K562 (cell line): ENCODE measurements around the gene ADGRB3. TPM values are rescaled to one million over a fixed set of nuclear protein-coding genes. Genes with fewer than 3 reads are reported as not detected.

Experiments
- ATAC-seq: fragments of 200-7000 bp; cut with Tn5 transposase; 3 replicates; pipeline ENCODE4 v1.9.1; 2020; ENCODE audit warnings: moderate library complexity
- BruUV-seq: library from RNA; stranded (reverse); fragments of 400-500 nt; replicated peaks from 2 replicates; lab custom pipeline; 2021; lab: Mats Ljungman, UMichigan
- CTCF ChIA-PET: fragments of 300-600 bp; formaldehyde crosslinking; extraction: SDS; loops from one replicate; lab custom pipeline; 2021; ENCODE audit warnings: low intra/inter-chr PET ratio; lab: Yijun Ruan, JAX
- POLR2A ChIA-PET: fragments of 300-600, 350-650 bp; sonication (Branson Sonifier 250); formaldehyde crosslinking; extraction: SDS; loops from one replicate; lab custom pipeline; 2021; ENCODE audit warnings: antibody characterized with exemption, inconsistent platforms; lab: Yijun Ruan, JAX
- DNase-seq, 4 experiments: peaks; one replicate each; pipeline versions ENCODE4 v3.0.0 to v3.0.0-alpha.2; 2011 to 2018; ENCODE audit warnings: low spot score in 3 of 4, mixed read lengths in 3 of 4; ENCODE audit errors: extremely low read depth in 1 of 4
- FAIRE-seq: peaks from 2 replicates; lab custom pipeline; 2011; peaks lifted over from hg19 to GRCh38; lab: Jason Lieb, UNC
- H2AFZ ChIP-seq: 2 replicates; pipeline ENCODE4 v1.6.0; 2011; ENCODE audit warnings: low read depth, low read length, control low read depth, inconsistent platforms
- H3K27ac ChIP-seq: fragments of 200-600 bp; 3 replicates; pipeline ENCODE4 v1.8.0; 2011; ENCODE audit warnings: low read depth, mild to moderate bottlenecking, control low read depth, inconsistent platforms, low read length, moderate library complexity, mixed read lengths; ENCODE audit errors: extremely low read depth
- H3K27me3 ChIP-seq, 2 experiments: fragments of 300-600 bp in 1 of 2; 2 replicates in 1 of 2; 3 replicates in 1 of 2; pipeline versions ENCODE4 v1.6.0 to v1.8.0; 2011; ENCODE audit warnings: inconsistent platforms in 2 of 2, low read length in 2 of 2, mild to moderate bottlenecking in 1 of 2, mixed read lengths in 1 of 2, moderate library complexity in 1 of 2; ENCODE audit not compliant: control insufficient read depth in 2 of 2, insufficient read depth in 2 of 2
- H3K36me3 ChIP-seq: fragments of 300-600 bp; 3 replicates; pipeline ENCODE4 v1.8.0; 2011; ENCODE audit warnings: mild to moderate bottlenecking, low read length, inconsistent platforms; ENCODE audit not compliant: control insufficient read depth, insufficient read depth
- H3K4me1 ChIP-seq, 2 experiments: fragments of 200-600 bp in 1 of 2; replicated peaks in 1 of 2; 2 replicates in 1 of 2; 3 replicates in 1 of 2; pipeline versions ENCODE4 v1.5.1 to v1.8.0; 2011; ENCODE audit warnings: inconsistent platforms in 2 of 2, low read length in 2 of 2, mild to moderate bottlenecking in 1 of 2, mixed read lengths in 1 of 2, moderate library complexity in 1 of 2; ENCODE audit not compliant: control insufficient read depth in 2 of 2, insufficient read depth in 2 of 2
- H3K4me2 ChIP-seq: 2 replicates; pipeline ENCODE4 v1.6.1; 2011; ENCODE audit warnings: low read length, control low read depth, inconsistent platforms, mixed read lengths; ENCODE audit not compliant: insufficient read depth
- H3K4me3 ChIP-seq: fragments of 200-600 bp; sonication (generic), shearing (Covaris generic); 2 replicates; pipeline ENCODE4 v1.5.1; 2016; ENCODE audit warnings: control low read depth, inconsistent platforms
- H3K79me2 ChIP-seq: fragments of 200-600 bp; 3 replicates; pipeline ENCODE4 v1.8.0; 2011; ENCODE audit warnings: low read length, inconsistent platforms; ENCODE audit not compliant: control insufficient read depth, insufficient read depth
- H3K9ac ChIP-seq, 2 experiments: 2 replicates each; pipeline versions ENCODE4 v1.6.0 to v1.6.1; 2011; ENCODE audit warnings: low read depth in 2 of 2, low read length in 2 of 2, control low read depth in 1 of 2, inconsistent platforms in 1 of 2, mild to moderate bottlenecking in 1 of 2, mixed read lengths in 1 of 2; ENCODE audit not compliant: insufficient read depth in 1 of 2
- H3K9me1 ChIP-seq: one replicate; pipeline ENCODE4 v1.6.0; 2011; ENCODE audit warnings: inconsistent platforms, mild to moderate bottlenecking, low read length, moderate library complexity; ENCODE audit not compliant: control insufficient read depth, insufficient read depth
- H3K9me3 ChIP-seq: replicated peaks from 2 replicates; pipeline ENCODE4 v1.5.1; 2011; ENCODE audit warnings: low read depth, low read length, inconsistent platforms; ENCODE audit not compliant: control insufficient read depth, insufficient read depth
- H4K20me1 ChIP-seq: replicated peaks from 2 replicates; pipeline ENCODE4 v1.6.1; 2011; ENCODE audit warnings: low read length, inconsistent platforms, mixed read lengths; ENCODE audit not compliant: control insufficient read depth, insufficient read depth
- SMARCA5 ChIP-seq: fragments of 450-650 bp; IDR thresholded peaks from 2 replicates; pipeline ENCODE4 v1.6.1; 2016
- ZNF696 ChIP-seq: fragments of 250-450 bp; sonication (Bioruptor Pico); conservative IDR thresholded peaks from 2 replicates; pipeline ENCODE4 v1.4.0; 2020; ENCODE audit warnings: mild to moderate bottlenecking, moderate library complexity
- WGBS: fragments of 100-300 bp; shearing (Covaris generic); methylation state at CpG from one replicate; pipeline ENCODE4 v1.1.6; 2016; ENCODE audit warnings: low coverage, mixed read lengths; ENCODE audit not compliant: insufficient coverage; ENCODE audit errors: missing lambda C conversion rate; 5-methylcytosine and 5-hydroxymethylcytosine counted together
- in situ Hi-C: fragments of 300-500 bp; cut with MboI; formaldehyde crosslinking; loops from 4 replicates; pipeline ENCODE4 v1.15.0; 2018; ENCODE audit warnings: inconsistent platforms, mixed read lengths
- intact Hi-C: fragments of 100-400 bp; cut with micrococcal nuclease; formaldehyde crosslinking; loops from 2 replicates; pipeline ENCODE4 v1.14.2; 2022
- polyA plus RNA-seq, 8 experiments: library from polyadenylated mRNA; depleted of rRNA in 4 of 8; stranded (reverse) in 5 of 8; unstranded in 3 of 8; fragments of >200 nt; fragmentation: Nextera tagmentation in 2 of 8; fragmentation: Illumina TruSeq in 1 of 8; extraction: Ambion mirVana in 2 of 8; extraction: Trizol in 1 of 8; gene quantifications; 2 replicates each; pipeline versions ENCODE4 v1.2.1 to v1.2.3, GENCODE V29; 2011 to 2014; ENCODE audit warnings: inconsistent platforms in 1 of 8, missing spikeins in 1 of 8
- total RNA-seq, 7 experiments: library from RNA; depleted of rRNA in 6 of 7; stranded (reverse); fragments of >200 nt in 6 of 7; fragmentation: Illumina TruSeq in 2 of 7; extraction: Trizol in 2 of 7; gene quantifications; 2 replicates each; pipeline versions ENCODE4 v1.2.1 to v1.2.3, GENCODE V29; 2011 to 2021; ENCODE audit warnings: low replicate concordance in 1 of 7
- TF ChIP-seq, protein P1 (sequence below): fragments of 200-600 bp; sonication (generic); IDR thresholded peaks from one replicate; pipeline ENCODE4 v1.6.1; 2012; ENCODE audit warnings: mild to moderate bottlenecking, low read depth, low read length, inconsistent platforms

The ADGRB3 gene
- total and polyA plus RNA-seq, 9 of the 15 experiments (the other 6 are each of a cell fraction or from before 2014, with no cell fraction given) = 0.90 to 7.8 (median 2.4) TPM

DNA sequence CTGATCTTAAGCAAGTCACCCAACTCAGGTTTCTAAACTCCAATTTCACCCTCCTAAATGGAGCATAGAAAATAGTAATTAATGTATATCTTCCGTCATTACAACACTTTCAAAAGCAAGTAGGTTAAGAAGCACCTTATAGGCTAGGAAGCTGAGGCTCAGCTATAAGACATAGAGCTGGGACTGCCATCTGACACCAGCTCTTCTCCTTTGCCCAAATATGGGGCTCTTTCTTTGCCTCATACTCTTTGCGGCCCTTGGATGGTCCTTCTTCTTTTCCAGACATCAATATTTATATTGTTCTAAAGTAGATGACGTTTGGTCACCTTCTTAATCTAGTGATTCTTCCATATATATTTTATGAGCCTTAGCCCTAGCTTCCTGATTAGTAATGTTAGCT, 748.5 kb downstream of the ADGRB3 start:
- ATAC-seq = no peak
- TF ChIP-seq SMARCA5 (no peak), ZNF696 (CRISPR knock-in tag) (no peak)
- TF ChIP-seq, protein P1, sequence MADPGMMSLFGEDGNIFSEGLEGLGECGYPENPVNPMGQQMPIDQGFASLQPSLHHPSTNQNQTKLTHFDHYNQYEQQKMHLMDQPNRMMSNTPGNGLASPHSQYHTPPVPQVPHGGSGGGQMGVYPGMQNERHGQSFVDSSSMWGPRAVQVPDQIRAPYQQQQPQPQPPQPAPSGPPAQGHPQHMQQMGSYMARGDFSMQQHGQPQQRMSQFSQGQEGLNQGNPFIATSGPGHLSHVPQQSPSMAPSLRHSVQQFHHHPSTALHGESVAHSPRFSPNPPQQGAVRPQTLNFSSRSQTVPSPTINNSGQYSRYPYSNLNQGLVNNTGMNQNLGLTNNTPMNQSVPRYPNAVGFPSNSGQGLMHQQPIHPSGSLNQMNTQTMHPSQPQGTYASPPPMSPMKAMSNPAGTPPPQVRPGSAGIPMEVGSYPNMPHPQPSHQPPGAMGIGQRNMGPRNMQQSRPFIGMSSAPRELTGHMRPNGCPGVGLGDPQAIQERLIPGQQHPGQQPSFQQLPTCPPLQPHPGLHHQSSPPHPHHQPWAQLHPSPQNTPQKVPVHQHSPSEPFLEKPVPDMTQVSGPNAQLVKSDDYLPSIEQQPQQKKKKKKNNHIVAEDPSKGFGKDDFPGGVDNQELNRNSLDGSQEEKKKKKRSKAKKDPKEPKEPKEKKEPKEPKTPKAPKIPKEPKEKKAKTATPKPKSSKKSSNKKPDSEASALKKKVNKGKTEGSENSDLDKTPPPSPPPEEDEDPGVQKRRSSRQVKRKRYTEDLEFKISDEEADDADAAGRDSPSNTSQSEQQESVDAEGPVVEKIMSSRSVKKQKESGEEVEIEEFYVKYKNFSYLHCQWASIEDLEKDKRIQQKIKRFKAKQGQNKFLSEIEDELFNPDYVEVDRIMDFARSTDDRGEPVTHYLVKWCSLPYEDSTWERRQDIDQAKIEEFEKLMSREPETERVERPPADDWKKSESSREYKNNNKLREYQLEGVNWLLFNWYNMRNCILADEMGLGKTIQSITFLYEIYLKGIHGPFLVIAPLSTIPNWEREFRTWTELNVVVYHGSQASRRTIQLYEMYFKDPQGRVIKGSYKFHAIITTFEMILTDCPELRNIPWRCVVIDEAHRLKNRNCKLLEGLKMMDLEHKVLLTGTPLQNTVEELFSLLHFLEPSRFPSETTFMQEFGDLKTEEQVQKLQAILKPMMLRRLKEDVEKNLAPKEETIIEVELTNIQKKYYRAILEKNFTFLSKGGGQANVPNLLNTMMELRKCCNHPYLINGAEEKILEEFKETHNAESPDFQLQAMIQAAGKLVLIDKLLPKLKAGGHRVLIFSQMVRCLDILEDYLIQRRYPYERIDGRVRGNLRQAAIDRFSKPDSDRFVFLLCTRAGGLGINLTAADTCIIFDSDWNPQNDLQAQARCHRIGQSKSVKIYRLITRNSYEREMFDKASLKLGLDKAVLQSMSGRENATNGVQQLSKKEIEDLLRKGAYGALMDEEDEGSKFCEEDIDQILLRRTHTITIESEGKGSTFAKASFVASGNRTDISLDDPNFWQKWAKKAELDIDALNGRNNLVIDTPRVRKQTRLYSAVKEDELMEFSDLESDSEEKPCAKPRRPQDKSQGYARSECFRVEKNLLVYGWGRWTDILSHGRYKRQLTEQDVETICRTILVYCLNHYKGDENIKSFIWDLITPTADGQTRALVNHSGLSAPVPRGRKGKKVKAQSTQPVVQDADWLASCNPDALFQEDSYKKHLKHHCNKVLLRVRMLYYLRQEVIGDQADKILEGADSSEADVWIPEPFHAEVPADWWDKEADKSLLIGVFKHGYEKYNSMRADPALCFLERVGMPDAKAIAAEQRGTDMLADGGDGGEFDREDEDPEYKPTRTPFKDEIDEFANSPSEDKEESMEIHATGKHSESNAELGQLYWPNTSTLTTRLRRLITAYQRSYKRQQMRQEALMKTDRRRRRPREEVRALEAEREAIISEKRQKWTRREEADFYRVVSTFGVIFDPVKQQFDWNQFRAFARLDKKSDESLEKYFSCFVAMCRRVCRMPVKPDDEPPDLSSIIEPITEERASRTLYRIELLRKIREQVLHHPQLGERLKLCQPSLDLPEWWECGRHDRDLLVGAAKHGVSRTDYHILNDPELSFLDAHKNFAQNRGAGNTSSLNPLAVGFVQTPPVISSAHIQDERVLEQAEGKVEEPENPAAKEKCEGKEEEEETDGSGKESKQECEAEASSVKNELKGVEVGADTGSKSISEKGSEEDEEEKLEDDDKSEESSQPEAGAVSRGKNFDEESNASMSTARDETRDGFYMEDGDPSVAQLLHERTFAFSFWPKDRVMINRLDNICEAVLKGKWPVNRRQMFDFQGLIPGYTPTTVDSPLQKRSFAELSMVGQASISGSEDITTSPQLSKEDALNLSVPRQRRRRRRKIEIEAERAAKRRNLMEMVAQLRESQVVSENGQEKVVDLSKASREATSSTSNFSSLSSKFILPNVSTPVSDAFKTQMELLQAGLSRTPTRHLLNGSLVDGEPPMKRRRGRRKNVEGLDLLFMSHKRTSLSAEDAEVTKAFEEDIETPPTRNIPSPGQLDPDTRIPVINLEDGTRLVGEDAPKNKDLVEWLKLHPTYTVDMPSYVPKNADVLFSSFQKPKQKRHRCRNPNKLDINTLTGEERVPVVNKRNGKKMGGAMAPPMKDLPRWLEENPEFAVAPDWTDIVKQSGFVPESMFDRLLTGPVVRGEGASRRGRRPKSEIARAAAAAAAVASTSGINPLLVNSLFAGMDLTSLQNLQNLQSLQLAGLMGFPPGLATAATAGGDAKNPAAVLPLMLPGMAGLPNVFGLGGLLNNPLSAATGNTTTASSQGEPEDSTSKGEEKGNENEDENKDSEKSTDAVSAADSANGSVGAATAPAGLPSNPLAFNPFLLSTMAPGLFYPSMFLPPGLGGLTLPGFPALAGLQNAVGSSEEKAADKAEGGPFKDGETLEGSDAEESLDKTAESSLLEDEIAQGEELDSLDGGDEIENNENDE = no peak
- TF ChIP-seq, all 486 proteins: peak for 0
- Histone ChIP-seq H3K4me2 (no peak overlapping the region), H3K9ac (no peak overlapping the region), H3K79me2 (no peaks in the 10 kb centered on the region), H3K4me1 (no peaks in the 10 kb centered on the region), H3K27me3 (no peaks in the 10 kb centered on the region), H4K20me1 (no peaks in the 10 kb centered on the region), H2AFZ (no peak overlapping the region), H3K36me3 (no peaks in the 10 kb centered on the region), H3K27ac (no peak overlapping the region), H3K9me1 (no peaks in the 10 kb centered on the region), H3K4me3 (no peak overlapping the region), H3K9me3 (no peaks in the 10 kb centered on the region)
- in situ Hi-C loops = no loop called here
- no peak for FAIRE-seq
- WGBS = 4% methylated on average over 3 of the region's 3 CpGs
- intact Hi-C loops = no loop called here
- ChIA-PET CTCF (no interaction called here), POLR2A (no interaction called here)
- no peak for DNase-seq
- no TSS peak for BruUV-seq
